Activated naive CD8-positive, alpha-beta T cell treated with anti-CD3 and anti-CD28 coated beads for 36 hours (primary cell): ENCODE results near the gene RFTN2. TPM values are rescaled to one million over a fixed set of nuclear protein-coding genes. Genes with fewer than 3 reads are reported as not detected.
A peak's percentile ranks its signal among the peaks of the same experiment; 100 is the strongest.
"Not testable (repeated sequence)": the region's sequence is repeated elsewhere in the genome, so short reads cannot be mapped to it uniquely, and the experiment has no call there.

ENCODE experiments used
- DNase-seq: peaks from one replicate; pipeline ENCODE4 v3.0.0; 2021
- H3K27ac Mint-ChIP-seq: one replicate; pipeline ENCODE4 v1.8.0; 2022; ENCODE audit warnings: mild to moderate bottlenecking, moderate library complexity, mixed read lengths
- H3K27me3 Mint-ChIP-seq: one replicate; pipeline ENCODE4 v1.8.0; 2022; ENCODE audit warnings: mild to moderate bottlenecking, mixed read lengths
- H3K36me3 Mint-ChIP-seq: one replicate; pipeline ENCODE4 v1.8.0; 2021; ENCODE audit warnings: mild to moderate bottlenecking, mixed read lengths
- H3K4me1 Mint-ChIP-seq: one replicate; pipeline ENCODE4 v1.8.0; 2021; ENCODE audit warnings: mixed read lengths
- H3K4me3 Mint-ChIP-seq: one replicate; pipeline ENCODE4 v1.8.0; 2022; ENCODE audit warnings: mild to moderate bottlenecking, moderate library complexity, mixed read lengths
- H3K9me3 Mint-ChIP-seq: one replicate; pipeline ENCODE4 v1.8.0; 2022; ENCODE audit warnings: mixed read lengths
- total RNA-seq, 2 experiments: library from RNA; stranded (reverse); gene quantifications; one replicate each; pipeline ENCODE4 v1.2.3, GENCODE V29; 2021

The RFTN2 gene
- total RNA-seq, 2 experiments from 2014 or later: not detected

- not testable (repeated sequence) for DNase-seq, H3K9me3 Mint-ChIP-seq, H3K27ac Mint-ChIP-seq, H3K27me3 Mint-ChIP-seq, H3K36me3 Mint-ChIP-seq, H3K4me3 Mint-ChIP-seq
- peaks cover 25% of the 10 kb centered on the region for H3K4me1 Mint-ChIP-seq
These were observed 24.3 kb upstream of the RFTN2 start for GRCh38 chr2:197699724-197700123.

GRCh38 chr2:197696571-197696970 is 21.2 kb upstream of the RFTN2 start:
- not testable (repeated sequence) for H3K36me3 Mint-ChIP-seq, DNase-seq, H3K9me3 Mint-ChIP-seq, H3K27ac Mint-ChIP-seq, H3K27me3 Mint-ChIP-seq, H3K4me3 Mint-ChIP-seq
- peaks cover 17% of the 10 kb centered on the region for H3K4me1 Mint-ChIP-seq

GRCh38 chr2:197695971-197696370 is 20.6 kb upstream of the RFTN2 start:
- not testable (repeated sequence) for H3K9me3 Mint-ChIP-seq, DNase-seq, H3K27me3 Mint-ChIP-seq, H3K4me3 Mint-ChIP-seq, H3K36me3 Mint-ChIP-seq, H3K27ac Mint-ChIP-seq
- H3K4me1 Mint-ChIP-seq: peaks cover 15% of the 10 kb centered on the region

GRCh38 chr2:197695206-197695605 is 19.8 kb upstream of the RFTN2 start:
- not testable (repeated sequence) for H3K4me1 Mint-ChIP-seq, H3K27me3 Mint-ChIP-seq, H3K27ac Mint-ChIP-seq, DNase-seq, H3K4me3 Mint-ChIP-seq, H3K9me3 Mint-ChIP-seq, H3K36me3 Mint-ChIP-seq

GRCh38 chr2:197677483-197677882 is 2.1 kb upstream of the RFTN2 start:
- no peak overlapping the region for H3K27ac Mint-ChIP-seq
- peaks cover 2% of the 10 kb centered on the region for H3K9me3 Mint-ChIP-seq

GRCh38 chr2:197677056-197677455 is 1.7 kb upstream of the RFTN2 start:
- peaks cover 3% of the 10 kb centered on the region for H3K27me3 Mint-ChIP-seq
- DNase-seq: no peak
- no peaks in the 10 kb centered on the region for H3K9me3 Mint-ChIP-seq
- no peaks in the 10 kb centered on the region for H3K36me3 Mint-ChIP-seq
- no peak overlapping the region for H3K27ac Mint-ChIP-seq
- H3K4me3 Mint-ChIP-seq: no peak overlapping the region
- H3K4me1 Mint-ChIP-seq: peaks cover 7% of the 10 kb centered on the region

More at GRCh38 chr2:197677483-197677882, 2.1 kb upstream of the RFTN2 start:
- Mint-ChIP-seq H3K27me3 (peaks cover 6% of the 10 kb centered on the region), H3K36me3 (no peaks in the 10 kb centered on the region), H3K4me3 (no peak overlapping the region), H3K4me1 (peaks cover 7% of the 10 kb centered on the region)
- peak; percentile 3 for DNase-seq

- peaks cover 3% of the 10 kb centered on the region for H3K27me3 Mint-ChIP-seq
- no peak overlapping the region for H3K4me3 Mint-ChIP-seq
- no peaks in the 10 kb centered on the region for H3K9me3 Mint-ChIP-seq
- H3K27ac Mint-ChIP-seq: no peak overlapping the region
- DNase-seq: no peak
- peaks cover 7% of the 10 kb centered on the region for H3K4me1 Mint-ChIP-seq
- H3K36me3 Mint-ChIP-seq: no peaks in the 10 kb centered on the region
These were observed 363 bp upstream of the RFTN2 start for GRCh38 chr2:197675711-197676188.

- H3K27ac Mint-ChIP-seq: no peak overlapping the region
These were observed 796 bp downstream of the RFTN2 start for GRCh38 chr2:197674591-197674990.

GRCh38 chr2:197674060-197674459 is 1.3 kb downstream of the RFTN2 start:
- no peaks in the 10 kb centered on the region for H3K36me3 Mint-ChIP-seq
- no peak overlapping the region for H3K27ac Mint-ChIP-seq
- H3K27me3 Mint-ChIP-seq: peaks cover 3% of the 10 kb centered on the region
- no peak for DNase-seq
- H3K4me3 Mint-ChIP-seq: no peak overlapping the region
- peaks cover 7% of the 10 kb centered on the region for H3K4me1 Mint-ChIP-seq
- H3K9me3 Mint-ChIP-seq: no peaks in the 10 kb centered on the region

More at GRCh38 chr2:197674591-197674990, 796 bp downstream of the RFTN2 start:
- H3K4me1 Mint-ChIP-seq: peaks cover 7% of the 10 kb centered on the region
- H3K4me3 Mint-ChIP-seq: no peak overlapping the region
- no peaks in the 10 kb centered on the region for H3K36me3 Mint-ChIP-seq
- H3K27me3 Mint-ChIP-seq: peaks cover 3% of the 10 kb centered on the region
- H3K9me3 Mint-ChIP-seq: no peaks in the 10 kb centered on the region
- DNase-seq: no peak

GRCh38 chr2:197673606-197674005 is 1.8 kb downstream of the RFTN2 start:
- Mint-ChIP-seq H3K4me3 (no peak overlapping the region), H3K36me3 (no peaks in the 10 kb centered on the region)

GRCh38 chr2:197673106-197673505 is 2.3 kb downstream of the RFTN2 start:
- Mint-ChIP-seq H3K36me3 (no peaks in the 10 kb centered on the region), H3K4me3 (no peak overlapping the region), H3K27ac (no peak overlapping the region), H3K4me1 (peaks cover 7% of the 10 kb centered on the region), H3K9me3 (no peaks in the 10 kb centered on the region), H3K27me3 (peaks cover 3% of the 10 kb centered on the region)
- no peak for DNase-seq

More at GRCh38 chr2:197673606-197674005, 1.8 kb downstream of the RFTN2 start:
- H3K4me1 Mint-ChIP-seq: peaks cover 7% of the 10 kb centered on the region
- no peak for DNase-seq
- H3K27ac Mint-ChIP-seq: no peak overlapping the region
- peaks cover 3% of the 10 kb centered on the region for H3K27me3 Mint-ChIP-seq
- H3K9me3 Mint-ChIP-seq: no peaks in the 10 kb centered on the region

- no peak for DNase-seq
- no peak overlapping the region for H3K27ac Mint-ChIP-seq
- peaks cover 3% of the 10 kb centered on the region for H3K27me3 Mint-ChIP-seq
- no peak overlapping the region for H3K4me3 Mint-ChIP-seq
- H3K4me1 Mint-ChIP-seq: peaks cover 7% of the 10 kb centered on the region
- peaks cover 2% of the 10 kb centered on the region for H3K9me3 Mint-ChIP-seq
- no peaks in the 10 kb centered on the region for H3K36me3 Mint-ChIP-seq
These were observed 3.0 kb downstream of the RFTN2 start for GRCh38 chr2:197672371-197672893.

- no peak for DNase-seq
- Mint-ChIP-seq H3K9me3 (peaks cover 14% of the 10 kb centered on the region), H3K36me3 (peaks cover 5% of the 10 kb centered on the region), H3K4me1 (no peaks in the 10 kb centered on the region), H3K4me3 (no peak overlapping the region), H3K27ac (no peak overlapping the region), H3K27me3 (no peaks in the 10 kb centered on the region)
These were observed 6.3 kb downstream of the RFTN2 start for GRCh38 chr2:197669077-197669476.

GRCh38 chr2:197668296-197668695 is 7.1 kb downstream of the RFTN2 start:
- no peak for DNase-seq
- Mint-ChIP-seq H3K27me3 (no peaks in the 10 kb centered on the region), H3K4me3 (no peak overlapping the region), H3K36me3 (peaks cover 5% of the 10 kb centered on the region), H3K9me3 (peaks cover 14% of the 10 kb centered on the region), H3K4me1 (no peaks in the 10 kb centered on the region), H3K27ac (no peak overlapping the region)

- H3K27ac Mint-ChIP-seq: no peak overlapping the region
- peaks cover 5% of the 10 kb centered on the region for H3K36me3 Mint-ChIP-seq
- no peak overlapping the region for H3K4me3 Mint-ChIP-seq
- no peaks in the 10 kb centered on the region for H3K4me1 Mint-ChIP-seq
- peaks cover 14% of the 10 kb centered on the region for H3K9me3 Mint-ChIP-seq
- DNase-seq: no peak
- H3K27me3 Mint-ChIP-seq: no peaks in the 10 kb centered on the region
These were observed 9.1 kb downstream of the RFTN2 start for GRCh38 chr2:197666277-197666676.

- no peak for DNase-seq
- peaks cover 7% of the 10 kb centered on the region for H3K9me3 Mint-ChIP-seq
- no peak overlapping the region for H3K27ac Mint-ChIP-seq
- H3K36me3 Mint-ChIP-seq: peaks cover 5% of the 10 kb centered on the region
- H3K4me1 Mint-ChIP-seq: no peaks in the 10 kb centered on the region
- H3K27me3 Mint-ChIP-seq: no peaks in the 10 kb centered on the region
- H3K4me3 Mint-ChIP-seq: no peak overlapping the region
These were observed 13.8 kb downstream of the RFTN2 start for GRCh38 chr2:197661626-197662025.
